Progenitor cell of endocrine pancreas (in vitro differentiated cells): ENCODE results near the gene RIN2. TPM values are rescaled to one million over a fixed set of nuclear protein-coding genes. Genes with fewer than 3 reads are reported as not detected.

ENCODE experiments used
- DNase-seq: peaks from one replicate; pipeline ENCODE4 v3.0.0; 2021; ENCODE audit warnings: low spot score; ENCODE audit not compliant: unreplicated experiment
- H3K27ac Mint-ChIP-seq: 2 replicates; pipeline ENCODE4 v1.8.0; 2021; ENCODE audit warnings: mild to moderate bottlenecking, moderate library complexity, mixed read lengths
- H3K27me3 Mint-ChIP-seq: 2 replicates; pipeline ENCODE4 v1.8.0; 2021; ENCODE audit warnings: mixed read lengths
- H3K36me3 Mint-ChIP-seq: 2 replicates; pipeline ENCODE4 v1.8.0; 2022; ENCODE audit warnings: mixed read lengths; ENCODE audit not compliant: insufficient read depth
- H3K4me1 Mint-ChIP-seq: 2 replicates; pipeline ENCODE4 v1.8.0; 2021; ENCODE audit warnings: low read depth, mixed read lengths
- H3K4me3 Mint-ChIP-seq: 2 replicates; pipeline ENCODE4 v1.8.0; 2021; ENCODE audit warnings: low read depth, mild to moderate bottlenecking, moderate library complexity, mixed read lengths
- H3K9me3 Mint-ChIP-seq: 2 replicates; pipeline ENCODE4 v1.8.0; 2021; ENCODE audit warnings: low read depth, mixed read lengths
- total RNA-seq: library from RNA; stranded (reverse); gene quantifications from 2 replicates; pipeline ENCODE4 v1.2.1, GENCODE V29; 2021
- TF ChIP-seq, protein P1 (sequence below): fragments of 200-600 bp; sonication (generic); IDR thresholded peaks from one replicate; pipeline ENCODE4 v1.5.0; 2021; ENCODE audit warnings: antibody characterized with exemption, mild to moderate bottlenecking; ENCODE audit not compliant: unreplicated experiment

RIN2 gene
- total RNA-seq, 1 donor from 2014 or later, result 36.1 TPM

DNA sequence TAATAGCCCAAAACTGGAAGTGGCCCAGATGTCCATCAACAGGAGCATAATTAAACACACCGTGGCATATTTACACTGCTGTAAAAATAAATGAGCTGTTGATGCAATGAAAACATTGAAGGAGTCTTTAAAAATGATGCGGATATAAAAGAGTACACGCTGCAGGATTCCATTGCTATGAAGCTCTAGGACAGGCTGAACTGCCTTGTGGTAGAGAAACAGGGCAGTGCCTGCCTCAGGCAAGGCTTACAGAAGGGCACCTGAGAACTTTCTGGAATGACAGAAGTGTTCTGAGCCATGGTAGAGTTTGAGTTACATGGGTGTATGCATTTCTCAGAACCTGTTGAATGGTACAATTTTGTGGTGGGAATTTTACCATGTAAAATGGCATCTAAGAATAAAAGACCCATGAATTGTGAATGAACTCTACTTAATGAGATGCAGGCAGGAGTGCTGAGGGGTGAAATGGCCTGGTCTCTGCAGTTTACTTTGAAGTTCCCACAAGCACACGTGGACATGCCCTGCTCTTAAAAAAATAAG is 45.3 kb upstream of the RIN2 start:
- H3K4me3 Mint-ChIP-seq, result no peak overlapping the region
- no peak for DNase-seq
- TF ChIP-seq, protein P1, sequence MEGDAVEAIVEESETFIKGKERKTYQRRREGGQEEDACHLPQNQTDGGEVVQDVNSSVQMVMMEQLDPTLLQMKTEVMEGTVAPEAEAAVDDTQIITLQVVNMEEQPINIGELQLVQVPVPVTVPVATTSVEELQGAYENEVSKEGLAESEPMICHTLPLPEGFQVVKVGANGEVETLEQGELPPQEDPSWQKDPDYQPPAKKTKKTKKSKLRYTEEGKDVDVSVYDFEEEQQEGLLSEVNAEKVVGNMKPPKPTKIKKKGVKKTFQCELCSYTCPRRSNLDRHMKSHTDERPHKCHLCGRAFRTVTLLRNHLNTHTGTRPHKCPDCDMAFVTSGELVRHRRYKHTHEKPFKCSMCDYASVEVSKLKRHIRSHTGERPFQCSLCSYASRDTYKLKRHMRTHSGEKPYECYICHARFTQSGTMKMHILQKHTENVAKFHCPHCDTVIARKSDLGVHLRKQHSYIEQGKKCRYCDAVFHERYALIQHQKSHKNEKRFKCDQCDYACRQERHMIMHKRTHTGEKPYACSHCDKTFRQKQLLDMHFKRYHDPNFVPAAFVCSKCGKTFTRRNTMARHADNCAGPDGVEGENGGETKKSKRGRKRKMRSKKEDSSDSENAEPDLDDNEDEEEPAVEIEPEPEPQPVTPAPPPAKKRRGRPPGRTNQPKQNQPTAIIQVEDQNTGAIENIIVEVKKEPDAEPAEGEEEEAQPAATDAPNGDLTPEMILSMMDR, result no peak
- peak overlapping the region; percentile 17 for H3K27ac Mint-ChIP-seq
- H3K36me3 Mint-ChIP-seq, result no peaks in the 10 kb centered on the region
- no peaks in the 10 kb centered on the region for H3K27me3 Mint-ChIP-seq
- no peaks in the 10 kb centered on the region for H3K9me3 Mint-ChIP-seq
- H3K4me1 Mint-ChIP-seq, result peaks cover 17% of the 10 kb centered on the region

DNA sequence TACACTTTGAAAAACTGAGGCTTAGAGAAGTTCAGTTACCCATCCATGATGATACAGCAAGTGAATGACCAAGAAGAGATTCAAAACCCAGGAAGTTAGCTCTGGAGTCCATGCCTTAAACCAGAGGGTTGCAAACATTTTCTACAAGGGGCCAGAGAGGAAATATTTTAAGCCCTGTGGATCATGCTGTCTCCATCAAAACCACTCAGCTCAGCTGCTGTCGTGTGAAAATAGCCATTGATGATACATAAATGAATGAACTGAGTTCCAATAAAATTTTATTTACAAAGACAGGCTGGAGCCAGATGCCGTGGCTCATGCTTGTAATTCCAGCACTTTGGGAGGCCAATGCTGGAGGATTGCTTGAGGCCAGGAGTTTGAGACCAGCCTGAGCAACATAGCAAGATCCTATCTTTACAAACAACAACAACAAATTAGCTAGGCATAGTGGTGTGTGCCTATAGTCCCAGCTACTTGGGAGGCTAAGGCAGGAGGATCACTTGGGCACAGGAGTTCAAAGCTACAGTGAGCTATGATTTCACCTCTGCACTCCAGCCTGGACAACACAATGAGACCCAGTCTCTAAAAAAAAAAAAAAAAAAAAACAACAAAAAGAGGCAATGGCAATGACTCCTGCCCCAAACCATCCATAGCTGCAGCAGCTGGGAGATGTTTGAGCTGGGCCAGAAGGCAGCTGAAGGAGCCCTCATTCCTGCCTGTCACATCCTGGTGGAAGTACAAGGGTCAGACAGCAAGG is 44.1 kb upstream of the RIN2 start:
- TF ChIP-seq, protein P1, result no peak
- H3K9me3 Mint-ChIP-seq, result no peaks in the 10 kb centered on the region

DNA sequence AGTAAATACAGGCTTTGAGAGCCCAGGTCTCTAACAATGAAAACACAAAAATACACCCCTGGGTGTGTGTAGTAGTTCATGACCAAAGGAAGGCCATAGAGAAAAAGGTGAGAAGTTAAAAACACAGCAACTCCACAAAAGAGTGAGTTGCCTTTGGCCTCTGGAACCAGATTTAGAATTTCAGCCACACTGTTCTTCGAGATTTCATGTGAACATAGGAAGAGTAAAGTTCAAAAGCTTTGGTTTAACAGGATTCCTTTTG is 43.5 kb upstream of the RIN2 start:
- Mint-ChIP-seq H3K4me3 (no peak overlapping the region), H3K9me3 (no peaks in the 10 kb centered on the region), H3K36me3 (no peaks in the 10 kb centered on the region), H3K27ac (no peak overlapping the region), H3K27me3 (peaks cover 5% of the 10 kb centered on the region), H3K4me1 (peaks cover 16% of the 10 kb centered on the region)
- no peak for DNase-seq
- TF ChIP-seq, protein P1, result no peak

More for the DNA sequence above, 44.1 kb upstream of the RIN2 start:
- no peak overlapping the region for H3K4me3 Mint-ChIP-seq
- no peaks in the 10 kb centered on the region for H3K36me3 Mint-ChIP-seq
- no peaks in the 10 kb centered on the region for H3K27me3 Mint-ChIP-seq
- H3K4me1 Mint-ChIP-seq, result peaks cover 16% of the 10 kb centered on the region
- H3K27ac Mint-ChIP-seq, result no peak overlapping the region
- DNase-seq, result no peak

DNA sequence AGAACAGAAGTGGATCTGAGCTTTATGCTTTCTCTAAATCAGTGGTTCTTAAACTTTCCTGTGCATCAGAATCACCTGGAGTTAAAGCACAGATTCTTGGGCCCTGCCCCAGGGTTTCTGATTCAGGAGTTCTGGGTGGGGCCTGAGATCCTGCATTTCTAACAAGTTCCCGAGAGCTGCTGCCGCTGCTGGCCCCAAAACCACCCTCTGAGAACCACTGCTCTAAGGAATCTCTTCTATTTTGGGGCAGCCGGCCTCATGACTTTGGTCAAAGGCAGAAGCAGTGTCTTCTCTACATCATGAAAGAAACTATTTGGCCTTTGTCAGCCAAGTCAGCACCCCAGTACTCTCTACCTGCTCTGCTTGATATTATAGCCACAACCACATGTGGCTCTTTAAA is 42.1 kb upstream of the RIN2 start:
- TF ChIP-seq, protein P1, result no peak
- H3K27me3 Mint-ChIP-seq, result peaks cover 13% of the 10 kb centered on the region
- H3K4me3 Mint-ChIP-seq, result no peak overlapping the region
- peaks cover 7% of the 10 kb centered on the region for H3K4me1 Mint-ChIP-seq
- no peaks in the 10 kb centered on the region for H3K9me3 Mint-ChIP-seq
- no peak overlapping the region for H3K27ac Mint-ChIP-seq
- no peaks in the 10 kb centered on the region for H3K36me3 Mint-ChIP-seq
- DNase-seq, result no peak

DNA sequence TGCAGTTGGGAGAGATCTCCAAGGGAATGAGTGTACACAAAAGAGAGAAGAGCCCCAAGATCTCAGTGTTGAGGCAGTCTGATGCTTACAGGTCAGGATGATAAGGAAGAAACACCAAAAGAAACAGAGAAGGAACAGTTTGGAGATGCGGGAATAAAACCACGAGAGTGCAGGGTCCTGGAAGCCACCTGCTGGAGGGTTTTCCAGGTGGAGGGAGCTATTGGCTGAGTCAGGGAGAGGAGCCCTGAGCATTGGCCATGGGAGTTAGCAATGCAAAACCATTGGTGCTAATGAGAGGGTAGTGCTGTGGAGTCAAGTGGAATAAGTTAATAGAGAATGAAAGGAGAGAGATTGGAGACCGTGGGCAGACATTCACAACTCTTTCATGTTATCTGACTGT is 39.2 kb upstream of the RIN2 start:
- no peak for DNase-seq
- Mint-ChIP-seq H3K27ac (no peak overlapping the region), H3K4me1 (peaks cover 4% of the 10 kb centered on the region)

More for the DNA sequence above, 39.2 kb upstream of the RIN2 start:
- TF ChIP-seq, protein P1, result no peak
- H3K4me3 Mint-ChIP-seq, result no peak overlapping the region
- H3K27me3 Mint-ChIP-seq, result peaks cover 13% of the 10 kb centered on the region
- no peaks in the 10 kb centered on the region for H3K9me3 Mint-ChIP-seq
- H3K36me3 Mint-ChIP-seq, result no peaks in the 10 kb centered on the region
